Esophagus squamous epithelium (tissue), 5 donors: ENCODE data around the gene CYP2A13. TPM values are rescaled to one million over a fixed set of nuclear protein-coding genes. Genes with fewer than 3 reads are reported as not detected.

ENCODE experiments used
- DNase-seq: peaks from one replicate; lab custom pipeline; 2025; lab: John Stamatoyannopoulos, UW
- H3K27ac ChIP-seq, 4 donors: fragments of 200-600 bp; sonication (generic); one replicate each; pipeline ENCODE4 v1.5.1; 2016 to 2019; ENCODE audit warnings: mild to moderate bottlenecking in 1 of 4
- H3K27me3 ChIP-seq, 4 donors: fragments of 200-600 bp; sonication (generic); 1 replicate in 3 of 4; 2 replicates in 1 of 4; pipeline versions ENCODE4 v1.5.1 to v1.6.0; 2017 to 2021; ENCODE audit warnings: antibody characterized with exemption in 1 of 4
- H3K36me3 ChIP-seq, 3 donors: fragments of 200-600 bp; sonication (generic); one replicate each; pipeline ENCODE4 v1.5.1; 2016 to 2019
- H3K4me1 ChIP-seq, 3 donors: fragments of 200-600 bp; sonication (generic); one replicate each; pipeline ENCODE4 v1.5.1; 2017 to 2019
- H3K4me3 ChIP-seq, 4 donors: fragments of 200-600 bp; sonication (generic); 1 replicate in 3 of 4; 2 replicates in 1 of 4; pipeline ENCODE4 v1.5.1; 2016 to 2019; ENCODE audit warnings: mild to moderate bottlenecking in 2 of 4, moderate library complexity in 1 of 4
- H3K9me3 ChIP-seq, 3 donors: fragments of 200-600 bp; sonication (generic); one replicate each; pipeline ENCODE4 v1.5.1; 2016 to 2019
- CTCF ChIP-seq, 6 experiments: fragments of 450-650 bp in 4 of 6; fragments of 200-600 bp in 2 of 6; sonication (generic) in 2 of 6; IDR thresholded peaks; one replicate each; pipeline ENCODE4 v1.5.1; 2016 to 2019; ENCODE audit warnings: antibody characterized with exemption in 6 of 6, mild to moderate bottlenecking in 4 of 6, moderate library complexity in 4 of 6
- POLR2A ChIP-seq, 4 donors: fragments of 450-650 bp; IDR thresholded peaks; one replicate each; pipeline ENCODE4 v1.6.1; 2017; ENCODE audit warnings: antibody characterized with exemption in 4 of 4, mild to moderate bottlenecking in 4 of 4, moderate library complexity in 3 of 4
- WGBS, 2 donors: methylation state at CpG; one replicate each; pipeline ENCODE4 v1.1.5; 2018; 5-methylcytosine and 5-hydroxymethylcytosine counted together
- intact Hi-C: fragments of 100-400 bp; cut with DNase I; formaldehyde crosslinking; loops from one replicate; pipeline ENCODE4 v1.15.0; 2022
- total RNA-seq, 4 donors: library from RNA; depleted of rRNA; stranded (reverse); fragments of >200 nt; gene quantifications; one replicate each; pipeline ENCODE4 v1.1.0, GENCODE V29; 2016
- donor health status: DM: yes; HTN: yes; CAD: no.

Gene CYP2A13
- total RNA-seq, 4 donors from 2014 or later = not detected

GRCh38 chr19:41111296-41111695, 23.0 kb downstream of the CYP2A13 start:
- Histone ChIP-seq H3K4me1 (peaks cover 2 to 25% (median 6%) of the 10 kb centered on the region in 3 donors), H3K4me3 (no peak overlapping the region), H3K27ac (no peak overlapping the region), H3K36me3 (no peaks in the 10 kb centered on the region), H3K9me3 (no peaks in the 10 kb centered on the region), H3K27me3 (peaks cover 0 to 1% (median 0%) of the 10 kb centered on the region in 4 donors)
- intact Hi-C loops = no loop called here
- TF ChIP-seq CTCF (IDR thresholded peaks at IDR 0.05) (no peak), POLR2A (IDR thresholded peaks at IDR 0.05) (no peak)
- DNase-seq = no peak
- 83 to 84% methylated on average over 9 of the region's 9 CpGs for WGBS, 2 donors

GRCh38 chr19:41111750-41112295, 23.6 kb downstream of the CYP2A13 start:
- H3K4me3 ChIP-seq = no peak overlapping the region
- no peak for DNase-seq
- intact Hi-C loops = no loop called here
- 87 to 93% methylated on average over 2 to 5 of the region's 5 CpGs for WGBS, 2 donors
- H3K27ac ChIP-seq = no peak overlapping the region
- H3K27me3 ChIP-seq = peaks cover 0 to 6% (median 0%) of the 10 kb centered on the region in 4 donors
- H3K4me1 ChIP-seq = peaks cover 2 to 25% (median 6%) of the 10 kb centered on the region in 3 donors
- TF ChIP-seq CTCF (IDR thresholded peaks at IDR 0.05) (no peak), POLR2A (IDR thresholded peaks at IDR 0.05) (no peak)
- H3K9me3 ChIP-seq = no peaks in the 10 kb centered on the region
- H3K36me3 ChIP-seq = no peaks in the 10 kb centered on the region

DNA sequence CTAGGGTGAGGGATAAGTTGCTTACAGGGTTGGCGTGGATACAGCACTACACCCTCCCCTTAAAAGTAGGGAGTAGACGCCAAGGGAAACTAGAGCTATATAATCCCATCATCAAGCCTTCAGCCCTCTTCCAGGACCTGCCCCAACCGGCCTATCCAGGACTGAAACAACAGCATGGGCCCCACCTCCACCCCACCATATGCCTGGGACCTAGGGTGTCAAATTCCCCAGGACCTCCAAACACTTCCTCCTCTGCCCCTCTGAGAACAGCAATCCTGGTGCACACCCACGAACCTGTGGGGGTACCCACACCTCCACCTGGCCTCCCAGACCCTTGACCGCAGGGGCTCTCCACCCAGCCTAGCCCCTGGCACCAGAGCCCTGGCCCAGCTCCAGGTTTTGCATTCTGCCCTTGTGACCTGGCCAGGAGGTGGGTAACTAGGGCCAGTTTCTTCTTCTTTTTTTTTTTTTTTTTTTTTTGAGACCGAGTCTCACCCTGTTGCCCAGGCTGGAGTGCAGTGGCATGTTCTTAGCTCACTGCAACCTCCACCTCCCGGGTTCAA, 24.6 kb downstream of the CYP2A13 start:
- 43 to 53% methylated on average over 6 to 7 of the region's 7 CpGs for WGBS, 2 donors
- Histone ChIP-seq H3K9me3 (no peaks in the 10 kb centered on the region), H3K4me1 (peaks cover 2 to 25% (median 6%) of the 10 kb centered on the region in 3 donors), H3K27ac (peak overlapping the region in 3 of 4 donors; percentile 32 to 73 (median 67)), H3K4me3 (no peak overlapping the region), H3K27me3 (peaks cover 0 to 6% (median 0%) of the 10 kb centered on the region in 4 donors), H3K36me3 (no peaks in the 10 kb centered on the region)
- intact Hi-C loops = no loop called here
- no peak for DNase-seq
- TF ChIP-seq POLR2A (IDR thresholded peaks at IDR 0.05) = no peak
- no peak for TF ChIP-seq CTCF (IDR thresholded peaks at IDR 0.05)

DNA sequence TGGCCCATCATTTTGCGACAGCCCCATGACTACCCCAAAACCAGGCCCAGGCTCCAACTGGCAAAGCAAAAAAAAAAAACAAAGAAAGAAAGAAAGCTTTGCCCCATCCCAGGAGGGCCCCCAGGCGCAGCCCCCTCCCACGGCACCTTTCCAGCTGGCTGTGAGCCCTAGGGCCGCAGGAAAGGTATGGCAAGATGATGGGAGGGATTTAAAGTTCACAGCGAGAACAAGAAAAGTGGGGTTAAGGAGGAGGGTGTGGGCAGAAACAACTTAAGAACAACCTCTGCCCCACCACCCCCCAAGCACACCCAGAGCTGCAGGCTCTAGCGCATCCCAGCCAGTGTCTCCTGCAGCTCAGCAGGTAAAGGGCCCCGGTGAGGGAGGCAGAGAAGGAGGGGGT, 25.9 kb downstream of the CYP2A13 start, which contains the start of gene CYP2F1:
Gene CYP2F1 (plus strand): TSS at position 301 of the 400 bp plus-strand sequence. CDS start 1,757 bp downstream, outside the sequence.
- Histone ChIP-seq H3K27me3 (peaks cover 0 to 10% (median 0%) of the 10 kb centered on the region in 4 donors), H3K27ac (peak within 1 kb of the TSS in 3 of 4 donors; percentile 38 to 73 (median 67)), H3K4me1 (peaks cover 2 to 25% (median 6%) of the 10 kb centered on the region in 3 donors), H3K4me3 (no peak within 1 kb of the TSS), H3K9me3 (no peaks in the 10 kb centered on the region), H3K36me3 (no peaks in the 10 kb centered on the region)
- no peak for DNase-seq
- intact Hi-C loops = no loop called here
- TF ChIP-seq POLR2A (IDR thresholded peaks at IDR 0.05) = no peak
- no peak for TF ChIP-seq CTCF (IDR thresholded peaks at IDR 0.05)
- WGBS, 2 donors = 45 to 64% methylated on average over 6 of the region's 7 CpGs

DNA sequence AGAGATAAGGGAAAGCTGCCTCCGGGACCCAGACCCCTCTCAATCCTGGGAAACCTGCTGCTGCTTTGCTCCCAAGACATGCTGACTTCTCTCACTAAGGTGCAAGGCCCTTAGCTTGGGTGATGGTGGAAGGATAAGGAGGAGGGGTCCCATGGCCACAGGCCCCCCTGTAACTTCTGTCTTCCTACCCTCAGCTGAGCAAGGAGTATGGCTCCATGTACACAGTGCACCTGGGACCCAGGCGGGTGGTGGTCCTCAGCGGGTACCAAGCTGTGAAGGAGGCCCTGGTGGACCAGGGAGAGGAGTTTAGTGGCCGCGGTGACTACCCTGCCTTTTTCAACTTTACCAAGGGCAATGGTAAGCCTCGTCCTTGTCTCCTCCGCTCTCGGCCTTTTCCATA, 28.0 kb downstream of the CYP2A13 start:
- no peak overlapping the region for H3K27ac ChIP-seq
- no peaks in the 10 kb centered on the region for H3K36me3 ChIP-seq
- peaks cover 0 to 10% (median 0%) of the 10 kb centered on the region in 4 donors for H3K27me3 ChIP-seq
- TF ChIP-seq POLR2A (IDR thresholded peaks at IDR 0.05) (no peak), CTCF (IDR thresholded peaks at IDR 0.05) (no peak)
- DNase-seq = no peak
- no peaks in the 10 kb centered on the region for H3K9me3 ChIP-seq
- H3K4me3 ChIP-seq = no peak overlapping the region
- 86 to 92% methylated on average over 5 to 6 of the region's 8 CpGs for WGBS, 2 donors
- H3K4me1 ChIP-seq = peaks cover 2 to 25% (median 6%) of the 10 kb centered on the region in 3 donors
- intact Hi-C loops = no loop called here
